Astrocyte of the cerebellum (primary cell): ENCODE results near the gene COPZ2.

ENCODE experiments used
- DNase-seq: peaks from one replicate; pipeline ENCODE4 v3.0.0-alpha.2; 2011; ENCODE audit warnings: low read depth
- H3K4me3 ChIP-seq: 2 replicates; pipeline ENCODE4 v1.5.1; 2011; ENCODE audit warnings: mild to moderate bottlenecking, low read depth, low read length, moderate library complexity
- in situ Hi-C: cut with HindIII; loops from 2 replicates; pipeline ENCODE4 v1.10.0; 2017; ENCODE audit warnings: low sequenced_read_pairs
- TF ChIP-seq, protein P1 (sequence below): IDR thresholded peaks from 2 replicates; pipeline ENCODE4 v1.5.1; 2012; ENCODE audit warnings: low read length, low read depth, moderate library complexity, mild to moderate bottlenecking; ENCODE audit errors: missing control alignments

The COPZ2 gene

DNA sequence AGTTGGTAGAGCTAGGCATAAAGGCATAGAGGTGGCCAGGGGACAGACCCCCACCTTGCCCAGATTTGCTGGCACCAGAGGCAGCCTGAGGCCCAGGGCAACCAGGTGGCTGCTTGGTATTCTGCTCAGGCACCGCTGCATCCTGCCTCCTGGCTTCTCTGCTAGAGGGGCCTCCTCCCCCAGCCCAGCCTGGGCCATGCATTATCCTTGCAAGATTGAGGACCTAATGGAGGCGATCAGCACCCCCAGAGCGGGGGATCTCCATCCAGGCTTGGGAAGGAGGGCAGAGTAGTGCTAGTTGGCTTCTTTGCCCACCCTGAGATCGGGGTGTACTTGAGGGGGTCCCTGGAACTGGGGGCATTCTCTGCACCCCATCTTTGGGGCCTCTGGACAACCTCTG is 42.9 kb downstream of the COPZ2 start:
- TF ChIP-seq, protein P1, sequence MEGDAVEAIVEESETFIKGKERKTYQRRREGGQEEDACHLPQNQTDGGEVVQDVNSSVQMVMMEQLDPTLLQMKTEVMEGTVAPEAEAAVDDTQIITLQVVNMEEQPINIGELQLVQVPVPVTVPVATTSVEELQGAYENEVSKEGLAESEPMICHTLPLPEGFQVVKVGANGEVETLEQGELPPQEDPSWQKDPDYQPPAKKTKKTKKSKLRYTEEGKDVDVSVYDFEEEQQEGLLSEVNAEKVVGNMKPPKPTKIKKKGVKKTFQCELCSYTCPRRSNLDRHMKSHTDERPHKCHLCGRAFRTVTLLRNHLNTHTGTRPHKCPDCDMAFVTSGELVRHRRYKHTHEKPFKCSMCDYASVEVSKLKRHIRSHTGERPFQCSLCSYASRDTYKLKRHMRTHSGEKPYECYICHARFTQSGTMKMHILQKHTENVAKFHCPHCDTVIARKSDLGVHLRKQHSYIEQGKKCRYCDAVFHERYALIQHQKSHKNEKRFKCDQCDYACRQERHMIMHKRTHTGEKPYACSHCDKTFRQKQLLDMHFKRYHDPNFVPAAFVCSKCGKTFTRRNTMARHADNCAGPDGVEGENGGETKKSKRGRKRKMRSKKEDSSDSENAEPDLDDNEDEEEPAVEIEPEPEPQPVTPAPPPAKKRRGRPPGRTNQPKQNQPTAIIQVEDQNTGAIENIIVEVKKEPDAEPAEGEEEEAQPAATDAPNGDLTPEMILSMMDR = no peak
- H3K4me3 ChIP-seq = no peak overlapping the region

DNA sequence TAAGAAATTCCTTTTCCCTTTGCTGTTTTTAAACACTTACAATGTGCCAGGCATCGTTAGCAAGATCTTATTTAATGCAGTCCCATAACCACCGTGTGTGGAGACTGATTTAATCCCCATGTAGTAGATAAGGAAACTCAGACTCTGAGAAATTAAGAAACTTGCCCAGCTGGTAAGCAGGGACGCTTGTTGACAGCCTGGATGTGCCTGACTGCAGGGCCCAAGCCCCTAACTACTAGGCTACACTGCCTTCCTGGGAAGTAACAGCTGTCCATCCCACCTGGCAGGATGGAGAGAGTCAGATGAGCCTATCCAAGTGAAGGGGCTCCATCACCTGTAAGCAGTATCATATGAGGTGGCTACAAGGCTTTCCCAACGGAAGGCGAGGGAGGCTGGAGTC is 43.6 kb downstream of the COPZ2 start:
- no peak for DNase-seq
- in situ Hi-C loops = no loop called here
- H3K4me3 ChIP-seq = no peak overlapping the region
- TF ChIP-seq, protein P1 = no peak

More for the DNA sequence above, 42.9 kb downstream of the COPZ2 start:
- DNase-seq = no peak
- in situ Hi-C loops = loop anchor here (5.0 kb wide), 1 partner anchor 42 kb away; no protein-coding TSS in a partner anchor

DNA sequence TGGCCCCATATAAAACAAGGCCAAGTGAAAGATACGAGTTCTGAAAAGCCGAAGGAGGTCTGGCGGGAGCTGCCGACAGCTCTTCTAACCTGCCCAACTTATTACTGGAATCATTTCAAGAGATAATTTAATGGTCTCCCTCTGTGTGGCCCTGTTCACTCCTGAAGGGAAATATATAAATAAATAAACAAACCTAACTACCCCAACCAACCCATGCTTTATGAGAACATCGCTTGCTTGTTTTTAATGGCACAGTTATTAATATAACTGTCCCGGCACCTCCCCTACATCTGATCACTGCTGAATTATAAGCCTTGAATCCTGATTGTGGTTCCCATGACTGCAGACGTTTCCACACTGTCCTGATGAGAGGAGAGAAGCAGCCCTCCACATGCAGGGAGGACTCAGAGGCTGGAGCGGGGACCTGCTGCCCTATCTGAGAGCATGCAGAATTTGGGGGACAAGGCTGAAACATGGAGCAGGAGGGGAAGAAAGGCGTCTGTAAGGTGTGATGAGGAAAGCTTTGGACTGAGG is 44.5 kb downstream of the COPZ2 start:
- TF ChIP-seq, protein P1 = no peak
- in situ Hi-C loops = no loop called here
- no peak for DNase-seq
- H3K4me3 ChIP-seq = no peak overlapping the region

DNA sequence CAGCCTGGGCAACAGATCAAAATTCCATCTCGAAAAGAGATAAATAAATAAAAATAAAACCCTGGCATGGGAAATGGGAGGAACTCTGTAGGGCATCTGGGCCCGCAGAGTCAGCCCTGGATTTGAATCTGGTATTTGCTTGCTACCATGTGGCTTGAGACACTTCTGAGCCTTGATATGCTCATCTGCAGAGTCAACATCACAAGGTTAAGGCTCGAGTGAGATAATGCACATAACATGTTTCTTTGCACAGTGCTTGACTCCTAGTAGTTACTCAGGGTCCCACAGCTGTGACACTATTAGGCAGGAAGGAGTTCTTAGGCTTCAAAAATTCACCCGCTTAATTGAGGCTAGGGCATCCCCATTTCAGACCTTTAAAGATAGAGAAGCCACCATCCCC is 45.4 kb downstream of the COPZ2 start:
- H3K4me3 ChIP-seq = no peak overlapping the region
- in situ Hi-C loops = no loop called here
- TF ChIP-seq, protein P1 = no peak
- DNase-seq = no peak

DNA sequence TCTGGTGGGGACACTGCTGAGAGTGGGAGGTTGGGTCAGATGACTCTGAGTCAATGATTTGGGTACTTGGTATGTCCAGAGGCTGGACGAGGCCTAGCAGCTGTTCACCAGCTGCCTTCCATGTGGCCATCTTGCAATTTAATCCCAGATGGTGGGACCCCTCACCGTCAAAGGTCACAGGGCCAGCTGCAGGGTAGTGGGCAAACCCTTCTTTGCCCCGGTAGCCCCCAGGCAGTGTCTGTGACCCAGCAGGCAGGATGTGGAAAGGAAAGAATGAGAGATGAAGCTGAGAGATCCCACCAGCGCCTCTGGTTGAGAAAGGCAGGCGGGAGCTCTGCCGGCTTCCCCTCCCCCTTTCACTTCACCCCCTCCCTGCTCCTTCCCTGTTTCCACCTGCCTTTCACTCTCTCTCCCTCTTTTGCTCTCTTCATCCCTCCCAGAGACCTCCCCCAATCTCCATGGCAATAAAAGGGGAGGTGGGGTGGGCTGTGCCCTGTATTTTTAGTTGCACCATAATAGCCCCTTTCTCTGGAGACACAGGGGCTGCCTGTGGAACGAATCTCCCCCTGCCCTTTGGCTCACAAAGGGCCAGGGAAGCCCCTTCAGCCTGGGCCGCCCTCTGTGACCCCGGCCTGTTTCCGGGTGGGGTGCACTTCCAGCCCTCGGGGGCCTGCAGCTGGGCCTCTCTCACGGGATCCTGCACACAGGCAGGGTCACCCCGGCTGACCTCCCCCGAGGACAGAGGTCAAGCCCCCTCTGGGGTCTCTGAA is 46.5 kb downstream of the COPZ2 start:
- in situ Hi-C loops = no loop called here
- H3K4me3 ChIP-seq = no peak overlapping the region
- no peak for DNase-seq
- TF ChIP-seq, protein P1 = no peak

DNA sequence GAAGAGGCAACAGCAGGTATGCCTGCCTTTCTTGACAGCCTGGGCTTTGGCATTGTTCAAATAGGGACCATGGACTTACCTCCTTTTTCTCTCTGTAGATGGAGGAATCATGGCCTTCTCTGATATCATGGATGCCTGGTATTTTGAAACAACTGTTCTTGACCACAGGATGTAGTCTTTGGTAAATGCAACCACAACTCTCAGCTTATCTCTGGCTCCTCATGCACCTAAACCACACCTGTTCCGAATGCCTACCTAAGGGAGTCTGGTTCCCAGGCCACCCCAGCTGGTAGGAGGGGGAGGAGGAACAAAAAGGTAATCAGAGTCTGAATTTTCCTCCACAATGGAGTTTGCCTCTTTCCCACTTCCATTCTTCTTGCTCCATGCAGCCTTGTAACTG is 47.9 kb downstream of the COPZ2 start:
- in situ Hi-C loops = no loop called here
- TF ChIP-seq, protein P1 = no peak
- DNase-seq = no peak
- H3K4me3 ChIP-seq = no peak overlapping the region
